Adipocyte (in vitro differentiated cells): ENCODE results near the gene CEACAM16.

Source experiments
- DNase-seq: peaks from one replicate; pipeline ENCODE4 v3.0.0-alpha.2; 2015; ENCODE audit warnings: low read depth
- H3K27me3 ChIP-seq: replicated peaks from 2 replicates; pipeline ENCODE4 v1.7.0; 2013; ENCODE audit warnings: mild to moderate bottlenecking, low read length, moderate library complexity; ENCODE audit not compliant: control insufficient read depth, insufficient read depth
- H3K36me3 ChIP-seq: 2 replicates; pipeline ENCODE4 v1.7.0; 2013; ENCODE audit warnings: low read length, mild to moderate bottlenecking, moderate library complexity; ENCODE audit not compliant: control insufficient read depth, insufficient read depth, severe bottlenecking
- H3K4me1 ChIP-seq: 2 replicates; pipeline ENCODE4 v1.7.0; 2013; ENCODE audit warnings: mild to moderate bottlenecking, low read length, moderate library complexity; ENCODE audit not compliant: control insufficient read depth, insufficient read depth
- H3K4me3 ChIP-seq: 2 replicates; pipeline ENCODE4 v1.7.0; 2013; ENCODE audit warnings: mild to moderate bottlenecking, low read length, moderate library complexity
- H3K9ac ChIP-seq: 2 replicates; pipeline ENCODE4 v1.7.0; 2013; ENCODE audit warnings: mild to moderate bottlenecking, low read length, moderate library complexity
- H3K9me3 ChIP-seq: 2 replicates; pipeline ENCODE4 v1.7.0; 2013; ENCODE audit warnings: mild to moderate bottlenecking, low read length, moderate library complexity; ENCODE audit not compliant: control insufficient read depth

The CEACAM16 gene

DNA sequence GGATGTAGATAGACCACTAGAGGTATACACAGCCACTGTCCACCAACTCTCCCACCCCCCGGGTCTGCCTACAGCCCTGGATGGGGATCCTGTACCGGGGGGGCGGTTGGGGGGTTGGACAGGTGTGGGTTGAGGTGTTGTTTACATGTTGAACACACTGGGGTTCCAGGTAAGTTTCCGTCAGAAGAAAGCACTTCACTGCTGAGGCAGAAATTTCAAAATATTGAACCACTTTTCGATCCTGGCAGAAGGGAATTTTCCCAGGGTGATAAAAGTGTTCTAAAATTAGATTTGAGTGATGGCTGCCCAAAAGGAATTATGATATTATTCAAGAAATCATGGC lies 6.6 kb upstream of the CEACAM16 start:
- Histone ChIP-seq H3K27me3 (peaks cover 7% of the 10 kb centered on the region), H3K36me3 (no peaks in the 10 kb centered on the region), H3K4me3 (no peak overlapping the region), H3K9ac (no peak overlapping the region), H3K9me3 (no peaks in the 10 kb centered on the region), H3K4me1 (peaks cover 3% of the 10 kb centered on the region)
- no peak for DNase-seq

DNA sequence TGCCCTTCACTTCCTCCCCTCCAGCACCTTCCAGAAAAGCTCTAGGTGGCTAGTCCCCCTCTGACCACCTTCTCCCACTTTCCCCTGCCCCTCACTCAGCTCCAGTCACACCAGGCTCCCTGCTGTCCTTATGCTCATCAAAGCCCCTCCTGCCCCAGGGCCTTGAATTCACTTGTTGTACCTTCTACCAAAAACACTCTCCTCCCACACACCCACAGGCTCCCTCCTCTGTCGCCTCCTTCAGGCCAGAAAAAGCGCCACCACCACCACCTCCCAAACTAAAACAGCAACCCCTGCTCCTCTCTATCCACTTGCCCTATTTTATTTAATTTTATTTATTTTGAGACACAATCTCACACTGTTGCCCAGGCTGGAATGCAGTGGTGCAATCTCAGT lies 4.8 kb upstream of the CEACAM16 start:
- no peak for DNase-seq
- H3K9ac ChIP-seq, result no peak overlapping the region
- H3K4me3 ChIP-seq, result no peak overlapping the region
- peaks cover 22% of the 10 kb centered on the region for H3K27me3 ChIP-seq
- no peaks in the 10 kb centered on the region for H3K36me3 ChIP-seq
- H3K4me1 ChIP-seq, result peaks cover 3% of the 10 kb centered on the region
- no peaks in the 10 kb centered on the region for H3K9me3 ChIP-seq

DNA sequence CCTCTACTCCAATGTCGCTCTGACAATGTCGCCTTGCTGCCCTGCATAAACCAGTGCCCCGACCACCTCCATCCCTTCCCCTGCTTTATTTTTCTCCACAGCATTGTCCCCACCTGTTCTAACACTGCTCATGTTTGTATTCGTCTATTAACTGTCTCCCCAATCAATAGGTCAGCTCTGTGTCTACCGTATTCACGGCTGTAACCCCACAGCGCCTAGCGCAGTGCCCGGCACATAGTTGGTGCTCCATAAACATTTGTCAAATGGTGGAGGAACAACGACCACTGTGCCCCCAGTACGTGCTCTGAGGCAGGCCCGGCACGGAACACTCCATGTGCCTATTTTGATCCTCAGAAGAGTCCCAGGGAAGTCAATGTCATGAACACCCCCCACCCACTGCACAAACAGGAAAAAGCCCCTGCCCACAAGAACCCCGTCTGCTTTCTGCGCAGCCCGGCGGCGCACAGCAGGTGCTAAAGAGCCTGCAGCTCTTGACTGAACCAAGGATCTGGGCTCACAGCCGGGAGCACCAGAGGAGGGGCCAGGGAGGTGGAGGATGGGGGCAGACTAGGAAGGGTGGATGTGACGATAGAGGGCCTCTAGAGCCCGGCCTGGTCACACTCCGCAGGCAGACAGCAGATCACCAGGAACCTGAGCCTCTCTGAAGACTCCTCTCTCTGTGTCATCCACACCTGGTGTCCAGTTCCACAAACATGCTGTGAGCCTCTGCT lies 1.8 kb upstream of the CEACAM16 start:
- DNase-seq, result no peak
- Histone ChIP-seq H3K9ac (no peak overlapping the region), H3K4me3 (no peak overlapping the region), H3K36me3 (no peaks in the 10 kb centered on the region), H3K9me3 (no peaks in the 10 kb centered on the region), H3K4me1 (no peaks in the 10 kb centered on the region), H3K27me3 (peaks cover 22% of the 10 kb centered on the region)

DNA sequence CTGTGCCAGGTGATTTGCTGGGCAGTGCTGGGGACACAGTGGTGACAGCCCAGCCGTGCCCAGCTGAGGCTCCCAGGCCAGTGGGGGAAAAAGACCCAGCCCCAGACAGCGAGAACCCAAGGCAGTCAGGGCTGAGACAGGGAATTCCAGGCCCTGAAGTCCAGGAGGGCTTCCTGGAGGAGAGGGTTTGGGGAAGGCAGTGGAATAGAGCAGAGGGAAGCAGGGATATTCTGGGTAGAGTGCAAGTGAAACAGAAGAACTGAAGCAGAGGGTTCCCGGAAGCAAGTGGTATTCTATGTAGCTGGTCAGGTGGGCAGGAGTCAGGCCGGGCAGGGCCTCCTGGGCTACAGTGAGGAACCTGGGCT lies 1.3 kb upstream of the CEACAM16 start:
- Histone ChIP-seq H3K9ac (no peak overlapping the region), H3K9me3 (no peaks in the 10 kb centered on the region), H3K36me3 (no peaks in the 10 kb centered on the region), H3K4me3 (no peak overlapping the region), H3K4me1 (no peaks in the 10 kb centered on the region), H3K27me3 (peaks cover 23% of the 10 kb centered on the region)
- DNase-seq, result no peak

DNA sequence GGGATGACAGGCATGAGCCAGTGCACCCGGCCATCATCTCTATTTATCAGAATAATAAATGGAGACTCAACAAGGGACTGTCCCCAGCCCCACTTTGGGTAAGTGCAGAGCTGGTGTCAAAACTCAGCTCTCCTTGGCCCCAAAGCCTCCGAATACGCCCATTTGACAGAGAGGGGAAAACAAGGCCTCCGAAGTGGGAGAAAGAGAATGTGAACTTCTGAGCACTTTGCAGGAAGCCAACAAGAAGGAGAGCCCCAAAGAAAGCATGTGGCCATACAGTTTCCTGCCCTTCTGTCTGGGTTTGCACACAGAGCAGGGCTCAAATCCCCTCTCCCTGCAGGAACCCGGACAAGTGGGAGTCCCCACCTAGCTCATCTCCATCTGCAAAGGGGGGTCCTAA lies 1.6 kb downstream of the CEACAM16 start:
- no peaks in the 10 kb centered on the region for H3K36me3 ChIP-seq
- DNase-seq, result no peak
- no peak overlapping the region for H3K9ac ChIP-seq
- H3K27me3 ChIP-seq, result peaks cover 35% of the 10 kb centered on the region
- H3K4me3 ChIP-seq, result no peak overlapping the region
- no peaks in the 10 kb centered on the region for H3K4me1 ChIP-seq
- no peaks in the 10 kb centered on the region for H3K9me3 ChIP-seq

DNA sequence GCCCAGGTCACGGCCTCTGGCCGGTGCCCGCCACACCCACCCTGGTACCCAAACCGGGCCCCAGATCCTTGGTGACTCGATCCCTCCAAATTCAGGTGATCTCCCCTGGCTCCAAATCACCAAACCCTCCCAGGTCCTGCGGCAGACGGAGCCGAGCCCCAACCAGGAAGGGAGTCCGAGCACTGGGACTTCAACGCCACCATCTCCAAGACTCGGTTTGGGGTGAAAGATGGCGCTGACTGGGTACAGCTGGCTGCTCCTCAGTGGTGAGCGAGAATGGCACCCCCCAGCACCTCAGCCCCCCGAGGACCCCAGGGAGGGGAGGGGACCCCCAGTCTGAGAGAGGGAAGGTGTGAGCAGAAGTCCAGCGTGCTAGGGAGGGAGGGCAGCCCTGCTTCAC lies 2.3 kb downstream of the CEACAM16 start:
- H3K27me3 ChIP-seq, result peaks cover 38% of the 10 kb centered on the region
- DNase-seq, result no peak
- H3K4me3 ChIP-seq, result no peak overlapping the region
- H3K4me1 ChIP-seq, result no peaks in the 10 kb centered on the region
- H3K9me3 ChIP-seq, result no peaks in the 10 kb centered on the region
- no peaks in the 10 kb centered on the region for H3K36me3 ChIP-seq
- no peak overlapping the region for H3K9ac ChIP-seq

DNA sequence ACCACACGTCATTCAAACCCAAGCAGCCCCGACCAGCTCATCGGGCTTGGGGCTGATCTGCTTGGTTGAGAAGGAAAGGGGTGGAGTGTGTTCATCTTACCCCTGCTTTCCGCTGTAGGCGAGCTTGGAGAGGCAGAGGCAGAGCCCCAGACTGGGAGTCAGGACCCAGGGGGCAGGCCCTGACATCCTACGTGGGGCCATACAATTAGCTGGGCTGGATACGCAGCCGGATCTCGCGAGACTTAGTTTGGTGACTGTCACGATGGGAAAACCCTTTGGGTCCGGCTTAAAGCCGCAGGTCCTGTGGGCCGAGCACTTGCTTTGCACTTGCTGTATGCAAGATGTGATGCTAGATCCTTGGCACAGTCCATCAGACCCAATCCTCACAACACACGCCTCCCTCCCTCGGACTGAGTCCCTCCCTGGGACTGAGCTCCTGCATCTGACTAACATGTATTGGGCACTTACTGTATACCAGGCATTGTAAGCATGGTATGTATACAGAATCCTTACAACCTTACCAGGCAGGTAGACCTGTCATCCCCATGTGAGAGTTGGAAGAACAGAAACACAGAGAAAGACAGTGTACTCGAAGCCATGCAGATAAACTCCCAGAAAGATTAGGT lies 3.7 kb downstream of the CEACAM16 start:
- Histone ChIP-seq H3K4me3 (no peak overlapping the region), H3K27me3 (peaks cover 39% of the 10 kb centered on the region), H3K4me1 (no peaks in the 10 kb centered on the region), H3K36me3 (no peaks in the 10 kb centered on the region), H3K9ac (no peak overlapping the region), H3K9me3 (no peaks in the 10 kb centered on the region)
- no peak for DNase-seq

DNA sequence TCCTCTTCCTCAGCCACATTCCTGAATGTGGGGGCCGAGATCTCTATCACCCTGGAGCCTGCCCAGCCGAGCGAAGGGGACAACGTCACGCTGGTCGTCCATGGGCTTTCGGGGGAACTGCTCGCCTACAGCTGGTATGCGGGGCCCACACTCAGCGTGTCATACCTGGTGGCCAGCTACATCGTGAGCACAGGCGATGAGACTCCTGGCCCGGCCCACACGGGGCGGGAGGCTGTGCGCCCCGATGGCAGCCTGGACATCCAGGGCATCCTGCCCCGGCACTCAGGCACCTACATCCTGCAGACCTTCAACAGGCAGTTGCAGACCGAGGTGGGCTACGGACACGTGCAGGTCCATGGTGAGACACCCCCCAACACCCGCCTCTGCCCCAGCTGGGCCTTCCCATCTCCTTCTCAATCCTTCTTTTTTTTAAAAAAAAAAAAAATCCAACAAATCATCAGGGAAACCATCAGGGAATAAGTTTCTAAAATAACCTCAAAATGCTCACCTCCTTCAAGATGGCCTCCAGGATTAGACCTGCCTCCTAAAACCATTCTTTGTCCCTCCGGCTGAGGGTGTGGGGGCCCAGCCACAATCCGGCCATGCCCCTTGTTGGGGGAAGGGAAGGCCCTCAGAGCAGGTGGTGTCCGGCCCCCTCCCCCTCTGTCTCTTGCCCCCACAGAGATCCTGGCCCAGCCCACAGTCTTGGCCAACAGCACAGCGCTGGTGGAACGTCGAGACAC lies 4.6 kb downstream of the CEACAM16 start:
- DNase-seq, result no peak
- Histone ChIP-seq H3K4me1 (no peaks in the 10 kb centered on the region), H3K36me3 (no peaks in the 10 kb centered on the region), H3K9me3 (no peaks in the 10 kb centered on the region), H3K27me3 (peaks cover 39% of the 10 kb centered on the region), H3K9ac (no peak overlapping the region), H3K4me3 (no peak overlapping the region)

DNA sequence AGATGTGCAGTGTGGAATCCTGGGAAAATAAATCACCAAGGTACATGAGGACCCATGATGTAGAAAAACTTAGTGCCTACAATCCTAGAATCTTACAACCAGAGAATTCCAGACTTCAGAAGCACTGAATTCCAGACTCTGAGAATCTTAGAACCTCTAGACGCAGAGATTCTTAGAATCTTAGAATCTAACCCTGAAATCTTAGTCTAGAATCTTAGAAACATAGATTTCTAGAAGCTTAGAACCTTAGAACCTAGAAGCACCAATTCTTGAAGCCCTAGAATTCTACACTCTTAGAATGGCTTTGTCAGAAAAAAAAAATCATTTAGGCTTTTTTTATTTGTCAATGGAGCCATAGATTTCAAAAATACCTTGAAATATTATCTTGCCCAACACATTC lies 6.0 kb downstream of the CEACAM16 start:
- Histone ChIP-seq H3K9me3 (no peaks in the 10 kb centered on the region), H3K27me3 (peaks cover 42% of the 10 kb centered on the region), H3K4me3 (no peak overlapping the region), H3K4me1 (no peaks in the 10 kb centered on the region), H3K9ac (no peak overlapping the region), H3K36me3 (no peaks in the 10 kb centered on the region)
- DNase-seq, result no peak

DNA sequence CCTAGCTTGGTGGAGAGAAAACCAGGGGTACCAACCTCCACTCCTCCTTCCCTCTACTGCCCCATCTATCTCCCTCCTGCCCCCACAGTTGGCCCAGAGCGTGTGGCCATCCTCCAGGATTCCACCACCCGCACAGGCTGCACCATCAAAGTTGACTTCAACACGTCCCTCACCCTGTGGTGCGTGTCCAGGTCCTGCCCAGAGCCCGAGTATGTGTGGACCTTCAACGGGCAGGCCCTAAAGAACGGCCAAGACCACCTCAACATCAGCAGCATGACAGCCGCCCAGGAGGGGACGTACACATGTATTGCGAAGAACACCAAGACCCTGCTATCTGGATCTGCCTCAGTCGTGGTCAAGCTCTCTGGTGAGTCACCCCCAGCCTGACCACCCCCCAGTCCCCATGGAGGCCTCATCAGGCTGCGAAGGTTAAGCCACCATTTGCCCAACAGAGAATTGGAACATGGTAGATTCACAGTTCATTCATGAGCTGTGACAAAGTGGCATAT lies 6.6 kb downstream of the CEACAM16 start:
- no peak overlapping the region for H3K4me3 ChIP-seq
- peaks cover 42% of the 10 kb centered on the region for H3K27me3 ChIP-seq
- H3K9ac ChIP-seq, result no peak overlapping the region
- DNase-seq, result no peak
- no peaks in the 10 kb centered on the region for H3K4me1 ChIP-seq
- no peaks in the 10 kb centered on the region for H3K9me3 ChIP-seq
- no peaks in the 10 kb centered on the region for H3K36me3 ChIP-seq

DNA sequence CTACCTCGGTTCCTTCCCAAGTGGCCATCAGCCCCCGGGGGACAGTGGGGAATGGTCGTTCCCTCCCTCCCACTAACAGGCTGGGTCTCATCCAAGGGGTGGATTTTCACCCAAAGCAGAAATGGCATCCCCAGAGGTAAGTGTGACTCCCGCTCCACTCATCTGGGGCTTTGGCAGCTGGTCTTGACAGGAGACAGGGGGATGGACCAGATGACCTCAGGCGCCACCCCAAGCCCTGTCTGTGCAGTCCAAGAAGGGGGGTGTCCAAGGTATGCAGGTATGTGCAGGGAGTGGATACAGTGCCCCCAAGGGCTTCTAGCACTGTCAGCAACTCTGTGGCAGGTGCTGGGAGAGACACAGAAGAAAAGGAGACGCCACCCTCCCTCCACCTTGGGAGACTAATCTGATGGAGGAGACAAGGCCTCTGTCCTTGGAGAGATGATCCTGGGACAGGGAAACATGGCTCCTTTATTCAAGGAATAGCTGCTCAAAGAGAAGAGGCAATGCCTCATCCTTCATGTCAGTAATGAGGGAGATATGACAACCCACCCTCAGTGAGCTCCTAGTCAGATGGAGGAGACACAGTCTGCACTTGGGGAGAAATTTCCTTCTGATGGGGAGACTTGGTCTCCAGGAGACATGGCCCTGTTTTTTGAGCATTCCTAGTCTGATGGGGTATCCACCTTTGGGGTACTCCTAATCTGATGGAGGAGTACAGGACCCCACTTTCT lies 7.7 kb downstream of the CEACAM16 start:
- Histone ChIP-seq H3K4me3 (no peak overlapping the region), H3K9ac (no peak overlapping the region), H3K9me3 (no peaks in the 10 kb centered on the region), H3K27me3 (peaks cover 42% of the 10 kb centered on the region), H3K4me1 (no peaks in the 10 kb centered on the region), H3K36me3 (no peaks in the 10 kb centered on the region)
- no peak for DNase-seq
